EL (cell line): Measurements from ENCODE around the gene FAM120B.
"Not testable (repeated sequence)": the region's sequence is repeated elsewhere in the genome, so short reads cannot be mapped to it uniquely, and the experiment has no call there.

ENCODE experiments used
- DNase-seq: peaks from one replicate; pipeline ENCODE4 v3.0.0-alpha.2; 2016

Gene FAM120B

GRCh38 chr6:170306324-170307079 is at the start of gene FAM120B:
Gene FAM120B, plus strand, starts transcription at chr6:170306758. Its CDS starts 10,633 bp downstream, at chr6:170317391.
- DNase-seq = peak; percentile 96

- DNase-seq = no peak
These were observed 49.2 kb upstream of the FAM120B start for GRCh38 chr6:170257376-170257775.

GRCh38 chr6:170258407-170258806 is 48.2 kb upstream of the FAM120B start:
- no peak for DNase-seq

GRCh38 chr6:170259278-170259677 is 47.3 kb upstream of the FAM120B start:
- no peak for DNase-seq

- no peak for DNase-seq
These were observed 45.9 kb upstream of the FAM120B start for GRCh38 chr6:170260686-170261085.

GRCh38 chr6:170261643-170262488 is 44.7 kb upstream of the FAM120B start:
- DNase-seq = no peak

- DNase-seq = no peak
These were observed 44.0 kb upstream of the FAM120B start for GRCh38 chr6:170262489-170263088.

GRCh38 chr6:170263410-170263809 is 43.1 kb upstream of the FAM120B start:
- no peak for DNase-seq

GRCh38 chr6:170264086-170264485 is 42.5 kb upstream of the FAM120B start:
- no peak for DNase-seq

GRCh38 chr6:170264644-170265043 is 41.9 kb upstream of the FAM120B start:
- not testable (repeated sequence) for DNase-seq

- no peak for DNase-seq
These were observed 40.9 kb upstream of the FAM120B start for GRCh38 chr6:170265655-170266054.

GRCh38 chr6:170266061-170266825 is 40.3 kb upstream of the FAM120B start:
- DNase-seq = no peak

- no peak for DNase-seq
These were observed 38.9 kb upstream of the FAM120B start for GRCh38 chr6:170267688-170268087.

- DNase-seq = no peak
These were observed 38.1 kb upstream of the FAM120B start for GRCh38 chr6:170268216-170269129.

GRCh38 chr6:170269151-170269845 is 37.3 kb upstream of the FAM120B start:
- no peak for DNase-seq

- no peak for DNase-seq
These were observed 36.6 kb upstream of the FAM120B start for GRCh38 chr6:170269846-170270541.

GRCh38 chr6:170270984-170271593 is 35.5 kb upstream of the FAM120B start:
- DNase-seq = no peak

- no peak for DNase-seq
These were observed 34.7 kb upstream of the FAM120B start for GRCh38 chr6:170271771-170272314.

GRCh38 chr6:170272341-170273065 is 34.1 kb upstream of the FAM120B start:
- DNase-seq = no peak
